ENCODE results near the gene NMUR1.
A peak's percentile ranks its signal among the peaks of the same experiment; 100 is the strongest.
"Not testable (repeated sequence)": the region's sequence is repeated elsewhere in the genome, so short reads cannot be mapped to it uniquely, and the experiment has no call there.

NMUR1 gene

GRCh38 chr2:231530099-231531011, at the start of gene NMUR1:
Gene NMUR1 (minus strand): TSS chr2:231530445. CDS start chr2:231530361, 84 bp downstream.
- peak; percentile 39 to 59 for DNase-seq

GRCh38 chr2:231579560-231579959, 49.3 kb upstream of the NMUR1 start:
- DNase-seq = no peak

- DNase-seq = not testable (repeated sequence)
These were observed 48.4 kb upstream of the NMUR1 start for GRCh38 chr2:231578655-231579054.

GRCh38 chr2:231576465-231576864, 46.2 kb upstream of the NMUR1 start:
- no peak for DNase-seq

- no peak for DNase-seq
These were observed 45.5 kb upstream of the NMUR1 start for GRCh38 chr2:231575612-231576256.

- DNase-seq = no peak
These were observed 43.6 kb upstream of the NMUR1 start for GRCh38 chr2:231573698-231574421.

GRCh38 chr2:231573096-231573495, 42.9 kb upstream of the NMUR1 start:
- DNase-seq = no peak

GRCh38 chr2:231571661-231572191, 41.5 kb upstream of the NMUR1 start:
- DNase-seq = no peak

GRCh38 chr2:231570915-231571314, 40.7 kb upstream of the NMUR1 start:
- DNase-seq = not testable (repeated sequence)

- no peak for DNase-seq
These were observed 38.7 kb upstream of the NMUR1 start for GRCh38 chr2:231568785-231569435.

GRCh38 chr2:231568098-231568784, 38.0 kb upstream of the NMUR1 start:
- DNase-seq = no peak

- no peak for DNase-seq
These were observed 36.9 kb upstream of the NMUR1 start for GRCh38 chr2:231567159-231567558.

- no peak for DNase-seq
These were observed 35.8 kb upstream of the NMUR1 start for GRCh38 chr2:231565887-231566594.

- peak; percentile 18 to 37 for DNase-seq
These were observed 33.2 kb upstream of the NMUR1 start for GRCh38 chr2:231563378-231563961.

- peak in 1 of 2 experiments; percentile 31 for DNase-seq
These were observed 27.4 kb upstream of the NMUR1 start for GRCh38 chr2:231557571-231558217.

GRCh38 chr2:231556981-231557380, 26.7 kb upstream of the NMUR1 start:
- DNase-seq = no peak

- not testable (repeated sequence) for DNase-seq
These were observed 26.3 kb upstream of the NMUR1 start for GRCh38 chr2:231556496-231556895.

- no peak for DNase-seq
These were observed 24.7 kb upstream of the NMUR1 start for GRCh38 chr2:231554748-231555545.

GRCh38 chr2:231554327-231554726, 24.1 kb upstream of the NMUR1 start:
- no peak for DNase-seq
